DOHH2 (cell line): ENCODE measurements around the gene VSNL1.

Experiments used
- H3F3A ChIP-seq: fragments of 200-600 bp; sonication (generic), shearing (Covaris generic); 2 replicates; pipeline ENCODE4 v1.6.0; 2016; ENCODE audit warnings: antibody characterized with exemption, mild to moderate bottlenecking; ENCODE audit not compliant: control insufficient read depth, insufficient read depth
- H3K27ac ChIP-seq: fragments of 200-600 bp; sonication (generic); 2 replicates; pipeline ENCODE4 v1.5.1; 2014; ENCODE audit warnings: low read depth, mild to moderate bottlenecking, low read length, moderate library complexity
- H3K27me3 ChIP-seq: fragments of 200-600 bp; sonication (generic); 2 replicates; pipeline ENCODE4 v1.6.1; 2014; ENCODE audit warnings: mild to moderate bottlenecking, low read length, mixed read lengths; ENCODE audit not compliant: control insufficient read depth
- H3K36me3 ChIP-seq: fragments of 200-600 bp; sonication (generic); 2 replicates; pipeline ENCODE4 v1.6.1; 2014; ENCODE audit warnings: mild to moderate bottlenecking, low read length, moderate library complexity, mixed read lengths; ENCODE audit not compliant: control insufficient read depth
- H3K4me1 ChIP-seq: fragments of 200-600 bp; sonication (generic); 2 replicates; pipeline ENCODE4 v1.6.1; 2014; ENCODE audit warnings: mild to moderate bottlenecking, low read length, mixed read lengths; ENCODE audit not compliant: control insufficient read depth
- H3K4me2 ChIP-seq: fragments of 200-600 bp; sonication (generic); 2 replicates; pipeline ENCODE4 v1.6.0; 2014; ENCODE audit warnings: mild to moderate bottlenecking, low read length, moderate library complexity
- H3K4me3 ChIP-seq: fragments of 200-600 bp; sonication (generic); 2 replicates; pipeline ENCODE4 v1.5.1; 2014; ENCODE audit warnings: mild to moderate bottlenecking, low read length, mixed read lengths
- H3K79me2 ChIP-seq: fragments of 200-600 bp; sonication (generic); 2 replicates; pipeline ENCODE4 v1.6.1; 2014; ENCODE audit warnings: mild to moderate bottlenecking, low read length, mixed read lengths; ENCODE audit not compliant: control insufficient read depth
- H3K9me2 ChIP-seq: fragments of 200-600 bp; sonication (generic); replicated peaks from 2 replicates; pipeline ENCODE4 v1.6.1; 2014; ENCODE audit warnings: mild to moderate bottlenecking, low read length, mixed read lengths; ENCODE audit not compliant: control insufficient read depth
- H3K9me3 ChIP-seq: fragments of 200-600 bp; sonication (generic); 2 replicates; pipeline ENCODE4 v1.6.1; 2014; ENCODE audit warnings: antibody characterized with exemption, low read length, mixed read lengths; ENCODE audit not compliant: control insufficient read depth, insufficient read depth
- H4K20me1 ChIP-seq: fragments of 200-600 bp; sonication (generic); 2 replicates; pipeline ENCODE4 v1.6.0; 2014; ENCODE audit warnings: low read depth, mild to moderate bottlenecking, antibody characterized with exemption, low read length, moderate library complexity; ENCODE audit not compliant: control insufficient read depth, insufficient read depth
- CTCF ChIP-seq: fragments of 200-600 bp; sonication (generic); IDR thresholded peaks from one replicate; pipeline ENCODE4 v1.5.1; 2014; ENCODE audit warnings: antibody characterized with exemption, mild to moderate bottlenecking, low read depth, low read length; ENCODE audit not compliant: poor library complexity, severe bottlenecking
- EZH2phosphoT487 ChIP-seq: fragments of 200-600 bp; sonication (generic); IDR thresholded peaks from 2 replicates; pipeline ENCODE4 v1.6.1; 2017; ENCODE audit warnings: borderline replicate concordance, mild to moderate bottlenecking, antibody characterized with exemption, low read length, moderate library complexity, mixed read lengths

The VSNL1 gene

GRCh38 chr2:17536416-17536815 is 4.1 kb upstream of the VSNL1 start:
- Histone ChIP-seq H3K9me2 (no peaks in the 10 kb centered on the region), H4K20me1 (no peaks in the 10 kb centered on the region), H3K4me3 (no peak overlapping the region), H3K9me3 (no peaks in the 10 kb centered on the region), H3K27me3 (peaks cover 24% of the 10 kb centered on the region), H3F3A (no peaks in the 10 kb centered on the region), H3K79me2 (no peaks in the 10 kb centered on the region), H3K27ac (no peak overlapping the region), H3K36me3 (no peaks in the 10 kb centered on the region), H3K4me2 (no peak overlapping the region), H3K4me1 (no peaks in the 10 kb centered on the region)
- TF ChIP-seq EZH2phosphoT487 (no peak), CTCF (no peak)

GRCh38 chr2:17538022-17538843 is 2.3 kb upstream of the VSNL1 start:
- Histone ChIP-seq H3F3A (no peaks in the 10 kb centered on the region), H3K4me2 (peak overlapping the region; percentile 62), H4K20me1 (no peaks in the 10 kb centered on the region), H3K36me3 (no peaks in the 10 kb centered on the region), H3K4me1 (no peaks in the 10 kb centered on the region), H3K9me2 (no peaks in the 10 kb centered on the region), H3K79me2 (no peaks in the 10 kb centered on the region), H3K4me3 (peak overlapping the region; percentile 56), H3K27me3 (peaks cover 32% of the 10 kb centered on the region), H3K9me3 (no peaks in the 10 kb centered on the region), H3K27ac (no peak overlapping the region)
- TF ChIP-seq EZH2phosphoT487: no peak
- TF ChIP-seq CTCF: no peak

GRCh38 chr2:17538844-17539554 is 1.5 kb upstream of the VSNL1 start:
- TF ChIP-seq CTCF: no peak
- TF ChIP-seq EZH2phosphoT487: no peak
- H3K4me1 ChIP-seq: no peaks in the 10 kb centered on the region
- H3K36me3 ChIP-seq: no peaks in the 10 kb centered on the region
- no peaks in the 10 kb centered on the region for H3K79me2 ChIP-seq
- peak overlapping the region; percentile 62 for H3K4me2 ChIP-seq
- H3K27ac ChIP-seq: no peak overlapping the region
- H3K4me3 ChIP-seq: peak overlapping the region; percentile 56
- no peaks in the 10 kb centered on the region for H3K9me2 ChIP-seq
- no peaks in the 10 kb centered on the region for H4K20me1 ChIP-seq
- peaks cover 34% of the 10 kb centered on the region for H3K27me3 ChIP-seq
- H3F3A ChIP-seq: no peaks in the 10 kb centered on the region
- H3K9me3 ChIP-seq: no peaks in the 10 kb centered on the region
